Loucy (cell line): Measurements from ENCODE around the gene CCDC43.

ENCODE experiments used
- H2AFZ ChIP-seq: fragments of 200-600 bp; sonication (generic); 2 replicates; pipeline ENCODE4 v1.6.0; 2016; ENCODE audit warnings: antibody characterized with exemption, mild to moderate bottlenecking, low read length, moderate library complexity
- H3F3A ChIP-seq: fragments of 200-600 bp; 2 replicates; pipeline ENCODE4 v1.6.0; 2016; ENCODE audit warnings: antibody characterized with exemption, low read depth, mild to moderate bottlenecking
- H3K27me3 ChIP-seq: fragments of 200-600 bp; sonication (generic); 2 replicates; pipeline ENCODE4 v1.6.1; 2014; ENCODE audit warnings: low read length, mild to moderate bottlenecking; ENCODE audit not compliant: insufficient read depth, poor library complexity, severe bottlenecking
- H3K36me3 ChIP-seq: fragments of 200-600 bp; sonication (generic); 2 replicates; pipeline ENCODE4 v1.6.1; 2016; ENCODE audit warnings: low read length; ENCODE audit not compliant: insufficient read depth
- H3K4me1 ChIP-seq: fragments of 200-600 bp; sonication (generic); 2 replicates; pipeline ENCODE4 v1.5.1; 2014; ENCODE audit warnings: low read length, mild to moderate bottlenecking; ENCODE audit not compliant: insufficient read depth, poor library complexity, severe bottlenecking
- H3K4me2 ChIP-seq: fragments of 200-600 bp; sonication (generic); 2 replicates; pipeline ENCODE4 v1.6.0; 2014; ENCODE audit warnings: antibody characterized with exemption, low read length, low read depth, mild to moderate bottlenecking; ENCODE audit not compliant: poor library complexity, severe bottlenecking
- H3K4me3 ChIP-seq: fragments of 200-600 bp; sonication (generic); 2 replicates; pipeline ENCODE4 v1.5.1; 2014; ENCODE audit warnings: low read length, mild to moderate bottlenecking, mixed read lengths; ENCODE audit not compliant: poor library complexity, severe bottlenecking
- H3K79me2 ChIP-seq: fragments of 200-600 bp; sonication (generic); 2 replicates; pipeline ENCODE4 v1.6.1; 2014; ENCODE audit warnings: low read length; ENCODE audit not compliant: insufficient read depth
- H3K9ac ChIP-seq: fragments of 200-600 bp; sonication (generic); 2 replicates; pipeline ENCODE4 v1.6.0; 2014; ENCODE audit warnings: mild to moderate bottlenecking, low read depth, low read length, moderate library complexity; ENCODE audit not compliant: poor library complexity, severe bottlenecking
- H3K9me2 ChIP-seq: fragments of 200-600 bp; sonication (generic); replicated peaks from 2 replicates; pipeline ENCODE4 v1.6.1; 2016; ENCODE audit warnings: low read depth, low read length, mixed read lengths
- H3K9me3 ChIP-seq: fragments of 200-600 bp; sonication (generic); 2 replicates; pipeline ENCODE4 v1.6.1; 2014; ENCODE audit warnings: mild to moderate bottlenecking, antibody characterized with exemption, low read length, low read depth; ENCODE audit not compliant: insufficient read depth
- H4K20me1 ChIP-seq: fragments of 200-600 bp; sonication (generic); 2 replicates; pipeline ENCODE4 v1.6.0; 2014; ENCODE audit warnings: antibody characterized with exemption, low read length, mild to moderate bottlenecking; ENCODE audit not compliant: insufficient read depth, poor library complexity, severe bottlenecking
- EZH2phosphoT487 ChIP-seq: fragments of 200-600 bp; IDR thresholded peaks from 2 replicates; pipeline ENCODE4 v1.6.1; 2018; ENCODE audit warnings: antibody characterized with exemption, mild to moderate bottlenecking, moderate library complexity, borderline replicate concordance
- TF ChIP-seq, protein P1 (sequence below): fragments of 200-600 bp; sonication (generic); conservative IDR thresholded peaks from 2 replicates; pipeline ENCODE4 v1.5.1; 2014; ENCODE audit warnings: mild to moderate bottlenecking, antibody characterized with exemption, low read length

CCDC43 gene

DNA sequence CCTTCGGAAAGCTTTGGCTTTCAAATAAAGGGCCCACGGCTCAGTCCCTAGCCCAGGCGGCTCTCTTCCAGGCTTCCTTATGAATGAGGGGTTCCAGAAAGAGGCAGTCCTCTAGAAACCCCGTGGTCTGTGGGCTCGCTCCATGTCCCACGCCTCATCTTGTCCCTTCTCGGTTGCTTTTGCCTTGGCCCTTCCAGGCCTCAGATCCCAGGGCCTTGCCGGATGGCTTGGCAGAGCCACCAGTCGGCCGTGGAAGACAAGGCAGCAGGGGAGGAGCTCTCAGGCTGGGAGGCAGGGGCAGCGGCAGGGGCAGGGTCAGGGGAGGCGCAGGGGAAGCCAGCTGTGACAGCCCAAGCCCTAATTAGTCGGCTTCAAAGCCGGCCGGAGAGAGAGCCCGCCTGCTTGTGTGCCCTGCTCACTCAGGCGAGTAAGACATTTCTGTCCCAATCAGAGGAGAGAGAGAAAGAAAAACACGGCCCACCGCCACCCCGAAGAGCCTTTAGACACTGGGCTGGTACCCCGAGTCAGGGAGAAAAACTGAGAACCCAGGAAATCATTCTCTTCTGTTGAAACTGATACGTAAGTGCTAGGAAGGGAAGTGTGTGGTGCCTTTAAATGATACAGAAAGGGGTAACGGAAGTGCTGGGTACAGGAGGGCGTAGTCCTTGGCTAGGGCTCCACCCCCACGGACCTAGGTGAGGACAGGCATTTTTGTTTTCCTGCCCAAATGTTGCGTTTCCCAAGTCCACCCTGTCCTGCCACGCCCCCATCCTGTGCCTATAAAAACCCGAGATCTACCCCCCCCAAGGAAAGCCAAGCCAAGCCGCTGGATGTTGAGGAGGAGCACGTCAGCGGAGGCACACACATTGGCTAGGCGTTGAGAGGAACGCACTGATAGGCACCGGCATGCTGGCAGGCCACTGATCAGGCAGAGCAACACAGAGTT lies 61.1 kb downstream of the CCDC43 start:
- Histone ChIP-seq H3K27me3 (no peaks in the 10 kb centered on the region), H3K9me2 (no peaks in the 10 kb centered on the region), H3K79me2 (no peaks in the 10 kb centered on the region), H3K4me3 (no peak overlapping the region), H2AFZ (no peak overlapping the region), H3K4me1 (no peaks in the 10 kb centered on the region), H4K20me1 (no peaks in the 10 kb centered on the region), H3K9ac (no peak overlapping the region), H3K36me3 (no peaks in the 10 kb centered on the region), H3K9me3 (no peaks in the 10 kb centered on the region), H3F3A (no peaks in the 10 kb centered on the region), H3K4me2 (no peak overlapping the region)
- TF ChIP-seq, protein P1, sequence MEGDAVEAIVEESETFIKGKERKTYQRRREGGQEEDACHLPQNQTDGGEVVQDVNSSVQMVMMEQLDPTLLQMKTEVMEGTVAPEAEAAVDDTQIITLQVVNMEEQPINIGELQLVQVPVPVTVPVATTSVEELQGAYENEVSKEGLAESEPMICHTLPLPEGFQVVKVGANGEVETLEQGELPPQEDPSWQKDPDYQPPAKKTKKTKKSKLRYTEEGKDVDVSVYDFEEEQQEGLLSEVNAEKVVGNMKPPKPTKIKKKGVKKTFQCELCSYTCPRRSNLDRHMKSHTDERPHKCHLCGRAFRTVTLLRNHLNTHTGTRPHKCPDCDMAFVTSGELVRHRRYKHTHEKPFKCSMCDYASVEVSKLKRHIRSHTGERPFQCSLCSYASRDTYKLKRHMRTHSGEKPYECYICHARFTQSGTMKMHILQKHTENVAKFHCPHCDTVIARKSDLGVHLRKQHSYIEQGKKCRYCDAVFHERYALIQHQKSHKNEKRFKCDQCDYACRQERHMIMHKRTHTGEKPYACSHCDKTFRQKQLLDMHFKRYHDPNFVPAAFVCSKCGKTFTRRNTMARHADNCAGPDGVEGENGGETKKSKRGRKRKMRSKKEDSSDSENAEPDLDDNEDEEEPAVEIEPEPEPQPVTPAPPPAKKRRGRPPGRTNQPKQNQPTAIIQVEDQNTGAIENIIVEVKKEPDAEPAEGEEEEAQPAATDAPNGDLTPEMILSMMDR, result no peak
- no peak for TF ChIP-seq EZH2phosphoT487

DNA sequence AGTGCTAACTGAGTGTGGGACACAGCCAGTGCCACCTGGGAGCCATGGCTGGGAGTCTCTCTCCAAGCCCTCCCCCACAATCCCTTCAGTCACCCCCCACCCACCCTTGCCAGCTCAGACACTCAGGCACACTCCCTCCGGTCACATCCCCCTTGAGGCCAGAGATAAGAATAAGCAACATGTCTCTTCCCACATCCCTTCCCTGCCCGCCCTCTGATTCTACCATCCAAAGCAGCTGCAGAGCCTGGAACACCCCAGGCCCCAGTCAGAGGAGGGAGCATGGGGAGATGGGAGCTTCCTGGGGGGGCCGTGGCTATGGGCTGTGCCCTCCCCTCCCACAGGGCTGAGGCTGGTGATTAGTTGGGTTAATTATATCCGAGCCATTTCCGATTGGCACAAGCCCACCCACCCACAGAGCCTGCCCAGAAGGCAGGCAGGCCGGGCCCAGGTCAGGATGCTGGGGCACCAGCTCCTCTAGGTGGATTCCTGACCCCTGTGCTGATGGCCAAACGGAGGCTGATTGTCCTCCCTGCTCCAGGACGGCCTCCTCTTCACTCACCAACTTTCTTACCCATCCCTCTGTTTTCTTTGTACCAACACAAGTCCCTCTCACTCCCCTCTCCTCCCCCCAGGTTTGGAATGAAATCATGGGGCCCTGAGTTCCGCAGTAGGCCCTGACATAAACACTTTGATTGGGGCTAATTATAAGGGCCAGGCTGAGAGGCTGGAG lies 61.9 kb downstream of the CCDC43 start:
- H3K9ac ChIP-seq, result no peak overlapping the region

More for the DNA sequence above, 61.9 kb downstream of the CCDC43 start:
- Histone ChIP-seq H3K27me3 (no peaks in the 10 kb centered on the region), H3K4me1 (no peaks in the 10 kb centered on the region), H2AFZ (no peak overlapping the region), H3K9me3 (no peaks in the 10 kb centered on the region), H3K4me3 (no peak overlapping the region), H3K36me3 (no peaks in the 10 kb centered on the region), H3K79me2 (no peaks in the 10 kb centered on the region), H3F3A (no peaks in the 10 kb centered on the region), H4K20me1 (no peaks in the 10 kb centered on the region), H3K9me2 (no peaks in the 10 kb centered on the region), H3K4me2 (no peak overlapping the region)
- TF ChIP-seq, protein P1, result no peak
- no peak for TF ChIP-seq EZH2phosphoT487
